ENCODE data around the gene FAM24B. TPM values are rescaled to one million over a fixed set of nuclear protein-coding genes. Genes with fewer than 3 reads are reported as not detected.

Gene FAM24B
- polyA plus RNA-seq, 1 of the 3 experiments (the other 2 are of a cell fraction): 8.8 TPM

GRCh38 chr10:122864901-122865300 lies 14.5 kb downstream of the FAM24B start (continued):
- TF ChIP-seq REST (IDR thresholded peaks at IDR 0.05; ENCODE audit: low read depth, low read length) (no peak), RCOR1 (IDR thresholded peaks at IDR 0.05; ENCODE audit: low read length) (no peak), FOSL2 (IDR thresholded peaks at IDR 0.05; ENCODE audit: borderline replicate concordance, low read depth) (peak; percentile 62), TAF1 (IDR thresholded peaks at IDR 0.05; ENCODE audit: borderline replicate concordance, low read depth, low read length) (no peak)
- TF ChIP-seq, protein P1, sequence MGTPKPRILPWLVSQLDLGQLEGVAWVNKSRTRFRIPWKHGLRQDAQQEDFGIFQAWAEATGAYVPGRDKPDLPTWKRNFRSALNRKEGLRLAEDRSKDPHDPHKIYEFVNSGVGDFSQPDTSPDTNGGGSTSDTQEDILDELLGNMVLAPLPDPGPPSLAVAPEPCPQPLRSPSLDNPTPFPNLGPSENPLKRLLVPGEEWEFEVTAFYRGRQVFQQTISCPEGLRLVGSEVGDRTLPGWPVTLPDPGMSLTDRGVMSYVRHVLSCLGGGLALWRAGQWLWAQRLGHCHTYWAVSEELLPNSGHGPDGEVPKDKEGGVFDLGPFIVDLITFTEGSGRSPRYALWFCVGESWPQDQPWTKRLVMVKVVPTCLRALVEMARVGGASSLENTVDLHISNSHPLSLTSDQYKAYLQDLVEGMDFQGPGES (IDR thresholded peaks at IDR 0.05; ENCODE audit: low read depth, low read length): no peak

DNA sequence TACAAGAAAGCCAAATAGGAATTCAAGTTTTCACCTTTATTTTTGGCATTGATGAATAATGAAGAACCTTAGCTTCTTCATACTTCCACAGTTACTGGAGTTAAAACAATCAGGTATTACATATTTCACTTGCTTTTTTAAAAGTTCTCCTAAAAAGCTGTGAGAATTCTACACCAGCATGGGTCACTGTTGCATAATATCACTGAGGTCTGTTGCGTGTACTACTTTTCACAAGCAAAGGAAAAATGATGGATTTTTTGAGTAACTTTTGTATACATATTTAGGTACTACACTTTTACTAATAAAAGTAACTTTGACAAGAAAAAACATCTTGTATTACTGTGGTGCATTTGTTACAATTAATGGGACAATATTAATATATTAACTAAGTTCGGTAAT lies 15.2 kb downstream of the FAM24B start:
- Histone ChIP-seq H3K4me1 (ENCODE audit: control insufficient read depth in 1 of 2, insufficient read depth in 2 of 2, low read depth in 1 of 2, low read length in 1 of 2) (peaks cover 0 to 25% of the 10 kb centered on the region in 2 experiments; a peak in 3 of 4 replicates), H3K27me3 (ENCODE audit: insufficient read depth) (no peaks in the 10 kb centered on the region), H3K9me3 (no peaks in the 10 kb centered on the region), H3F3A (replicated peaks; ENCODE audit: insufficient read depth) (peaks cover 8% of the 10 kb centered on the region), H3K36me3 (replicated peaks in 1 of 2; ENCODE audit: control insufficient read depth in 1 of 2, insufficient read depth in 2 of 2, low read length in 1 of 2) (no peaks in the 10 kb centered on the region), H3K9me2 (no peaks in the 10 kb centered on the region), H3K4me2 (no peak overlapping the region), H3K4me3 (ENCODE audit: low read depth in 2 of 2, low read length in 1 of 2) (no peak overlapping the region), H3K27ac (ENCODE audit: low read depth in 2 of 2, low read length in 1 of 2) (peak overlapping the region in 1 of 2 experiments; percentile 37; a peak in 1 of 4 replicates), H3K79me2 (ENCODE audit: insufficient read depth) (peaks cover 79% of the 10 kb centered on the region), H2AFZ (ENCODE audit: low read depth) (no peak overlapping the region), H3K9ac (no peak overlapping the region), H4K20me1 (ENCODE audit: insufficient read depth) (no peaks in the 10 kb centered on the region)
- TF ChIP-seq POLR2AphosphoS5 (IDR thresholded peaks at IDR 0.05; ENCODE audit: low read depth, low read length): no peak
- TF ChIP-seq SMC3 (IDR thresholded peaks at IDR 0.05; ENCODE audit: low read depth, low read length): no peak
- no peak for TF ChIP-seq GABPA (IDR thresholded peaks at IDR 0.05; ENCODE audit: low read depth)
- TF ChIP-seq RFX5 (IDR thresholded peaks at IDR 0.05; ENCODE audit: low read length): no peak
- TF ChIP-seq GATA2 (CRISPR knock-in tag; IDR thresholded peaks at IDR 0.05): no peak
- TF ChIP-seq RXRA (IDR thresholded peaks at IDR 0.05; ENCODE audit: borderline replicate concordance, low read depth): no peak
- TF ChIP-seq SIN3A (IDR thresholded peaks at IDR 0.05; ENCODE audit: borderline replicate concordance, low read depth, low read length): no peak
- TF ChIP-seq FOXM1 (IDR thresholded peaks at IDR 0.05; ENCODE audit: low read depth): no peak
- no peak for TF ChIP-seq EZH2phosphoT487 (IDR thresholded peaks at IDR 0.05; ENCODE audit: borderline replicate concordance, low read depth)
- no peak for TF ChIP-seq TCF12 (IDR thresholded peaks at IDR 0.05)
- TF ChIP-seq FOXJ3 (CRISPR knock-in tag; IDR thresholded peaks at IDR 0.05): no peak
- TF ChIP-seq, protein P1 (IDR thresholded peaks at IDR 0.05; ENCODE audit: low read depth, low read length): no peak
- POLR2A ChIA-PET: no interaction called here
- CTCF ChIA-PET: no interaction called here
- WGBS (ENCODE audit: low lambda C conversion rate): 94% methylated on average over 2 of the region's 2 CpGs
- no peak for DNase-seq
